ENCODE results near the gene RCOR3.

- TF ChIP-seq CTCF (IDR thresholded peaks at IDR 0.05) = no peak
- TF ChIP-seq EZH2phosphoT487 (IDR thresholded peaks at IDR 0.05) = no peak
Measured at GRCh38 chr1:211344152-211344618, 85.0 kb downstream of the RCOR3 start.
